Neuron (in vitro differentiated cells): ENCODE results near the gene SLC66A2.

Source experiments
- H2AFZ ChIP-seq: one replicate; pipeline ENCODE4 v1.6.1; 2013; ENCODE audit warnings: low read depth, mild to moderate bottlenecking, inconsistent platforms, low read length, moderate library complexity
- H3K27me3 ChIP-seq: one replicate; pipeline ENCODE4 v1.6.1; 2013; ENCODE audit warnings: low read length; ENCODE audit not compliant: insufficient read depth
- H3K36me3 ChIP-seq: one replicate; pipeline ENCODE4 v1.6.1; 2013; ENCODE audit warnings: low read length; ENCODE audit not compliant: insufficient read depth
- H3K4me1 ChIP-seq: one replicate; pipeline ENCODE4 v1.6.1; 2013; ENCODE audit warnings: low read length; ENCODE audit not compliant: insufficient read depth
- H3K4me3 ChIP-seq: 2 replicates; pipeline ENCODE4 v1.5.1; 2013; ENCODE audit warnings: mild to moderate bottlenecking, low read length, moderate library complexity
- H3K9me3 ChIP-seq: one replicate; pipeline ENCODE4 v1.6.1; 2013; ENCODE audit warnings: low read length

Gene SLC66A2

DNA sequence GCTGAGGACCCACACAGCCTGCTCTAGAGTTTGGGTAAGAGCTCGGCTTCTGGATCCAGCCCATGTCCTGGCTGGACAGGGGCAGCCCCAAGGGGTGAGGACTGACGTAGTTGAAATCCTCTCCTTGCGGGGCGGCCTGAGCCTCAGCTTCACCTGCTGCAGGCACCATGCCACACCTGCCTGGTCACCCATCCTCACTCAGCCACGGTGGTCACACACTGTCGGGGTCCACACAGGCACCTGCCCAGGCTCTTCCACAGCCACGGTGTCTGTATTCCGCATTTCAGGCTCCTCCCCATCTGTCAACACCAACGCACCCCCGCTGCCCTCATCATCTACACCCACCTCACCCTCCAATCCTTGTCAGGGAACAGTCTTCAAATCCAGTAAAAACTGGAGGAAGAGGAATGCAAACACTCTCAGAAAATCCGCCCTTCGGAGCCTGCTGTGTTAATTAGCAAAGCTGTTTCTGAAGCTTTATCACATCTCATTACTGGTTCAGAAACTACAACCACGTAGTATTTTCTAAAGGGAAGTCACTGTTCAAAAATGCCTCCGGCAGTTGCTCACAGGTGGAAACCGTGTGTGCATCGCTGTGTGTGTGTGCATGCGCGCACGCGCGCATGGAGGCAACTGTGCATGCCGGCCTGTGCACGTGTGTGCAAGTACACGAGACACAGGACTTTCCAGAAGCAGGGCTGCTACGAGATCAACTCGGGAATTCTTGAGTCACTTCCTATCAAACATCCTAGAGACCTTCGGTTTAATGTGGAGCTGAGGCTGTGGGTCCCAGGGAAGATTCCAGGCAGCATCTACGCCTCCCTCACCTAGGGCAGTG, 38.2 kb downstream of the SLC66A2 start:
- H3K36me3 ChIP-seq: peaks cover 45% of the 10 kb centered on the region
- no peak overlapping the region for H3K4me3 ChIP-seq
- H2AFZ ChIP-seq: no peak overlapping the region
- no peaks in the 10 kb centered on the region for H3K27me3 ChIP-seq
- H3K4me1 ChIP-seq: no peaks in the 10 kb centered on the region
- H3K9me3 ChIP-seq: peaks cover 38% of the 10 kb centered on the region

DNA sequence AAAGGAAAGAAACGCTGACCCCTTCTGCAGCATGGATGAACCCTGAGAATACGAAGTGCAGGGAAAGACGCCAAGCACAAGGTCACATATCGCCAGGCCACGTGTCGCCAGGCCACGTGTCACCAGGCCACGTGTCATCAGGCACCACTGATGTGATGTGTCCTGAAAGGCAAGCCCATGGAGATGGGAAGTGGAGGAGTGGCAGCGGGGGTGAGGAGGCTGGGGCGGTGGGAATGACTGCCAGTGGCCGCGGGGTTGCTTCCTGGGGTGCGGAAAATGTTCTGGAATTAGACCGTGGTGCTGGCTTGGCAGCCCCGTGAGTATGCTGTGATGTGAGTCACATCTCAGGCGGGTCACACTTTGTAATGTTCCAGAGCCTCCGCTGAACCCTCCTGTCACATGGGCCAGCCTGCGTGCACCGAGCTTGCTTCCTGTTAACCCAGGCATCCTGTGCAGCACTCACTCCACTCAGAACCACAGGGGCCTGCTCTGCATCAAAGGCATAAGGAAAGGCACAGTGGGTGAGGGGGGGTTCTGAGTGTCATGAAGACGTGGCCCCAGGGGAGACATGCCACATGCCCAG, 39.0 kb downstream of the SLC66A2 start:
- Histone ChIP-seq H3K36me3 (peaks cover 37% of the 10 kb centered on the region), H2AFZ (no peak overlapping the region), H3K9me3 (peaks cover 35% of the 10 kb centered on the region), H3K4me3 (no peak overlapping the region), H3K27me3 (no peaks in the 10 kb centered on the region), H3K4me1 (no peaks in the 10 kb centered on the region)

- H3K9me3 ChIP-seq: peaks cover 31% of the 10 kb centered on the region
- H3K4me1 ChIP-seq: no peaks in the 10 kb centered on the region
- H3K36me3 ChIP-seq: peaks cover 28% of the 10 kb centered on the region
- no peak overlapping the region for H2AFZ ChIP-seq
- H3K4me3 ChIP-seq: no peak overlapping the region
- H3K27me3 ChIP-seq: no peaks in the 10 kb centered on the region
Observed at GRCh38 chr18:79911344-79912270, 39.8 kb downstream of the SLC66A2 start.

GRCh38 chr18:79910563-79911343, 40.7 kb downstream of the SLC66A2 start:
- no peaks in the 10 kb centered on the region for H3K4me1 ChIP-seq
- H3K27me3 ChIP-seq: no peaks in the 10 kb centered on the region
- no peak overlapping the region for H3K4me3 ChIP-seq
- no peak overlapping the region for H2AFZ ChIP-seq
- H3K36me3 ChIP-seq: peaks cover 24% of the 10 kb centered on the region
- H3K9me3 ChIP-seq: peaks cover 25% of the 10 kb centered on the region

DNA sequence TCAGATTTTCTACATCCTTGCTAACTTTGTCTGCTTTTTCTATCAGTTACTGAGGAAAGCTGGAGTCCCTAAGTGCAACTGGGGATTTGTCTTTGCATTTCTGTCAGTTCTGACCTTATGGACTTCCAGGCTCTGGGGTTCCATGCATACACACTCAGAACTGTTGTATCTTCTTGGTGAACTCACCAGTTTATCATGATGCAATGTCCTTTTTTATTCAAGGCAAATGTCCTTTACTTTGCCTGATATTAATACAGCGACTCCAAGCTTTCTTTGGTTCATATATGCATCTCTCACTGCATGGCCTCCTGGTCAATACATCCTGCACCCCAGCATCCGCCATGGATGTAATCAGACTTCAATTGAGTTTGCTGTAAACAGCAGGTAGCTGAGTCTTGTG, 44.7 kb downstream of the SLC66A2 start:
- H3K9me3 ChIP-seq: peaks cover 26% of the 10 kb centered on the region
- H2AFZ ChIP-seq: no peak overlapping the region

GRCh38 chr18:79905993-79906392, 45.5 kb downstream of the SLC66A2 start:
- H3K4me1 ChIP-seq: no peaks in the 10 kb centered on the region
- H3K4me3 ChIP-seq: no peak overlapping the region
- H2AFZ ChIP-seq: no peak overlapping the region
- no peaks in the 10 kb centered on the region for H3K27me3 ChIP-seq
- peaks cover 36% of the 10 kb centered on the region for H3K36me3 ChIP-seq
- peaks cover 28% of the 10 kb centered on the region for H3K9me3 ChIP-seq

More for the DNA sequence above, 44.7 kb downstream of the SLC66A2 start:
- Histone ChIP-seq H3K27me3 (no peaks in the 10 kb centered on the region), H3K4me1 (no peaks in the 10 kb centered on the region), H3K36me3 (peaks cover 36% of the 10 kb centered on the region), H3K4me3 (no peak overlapping the region)

DNA sequence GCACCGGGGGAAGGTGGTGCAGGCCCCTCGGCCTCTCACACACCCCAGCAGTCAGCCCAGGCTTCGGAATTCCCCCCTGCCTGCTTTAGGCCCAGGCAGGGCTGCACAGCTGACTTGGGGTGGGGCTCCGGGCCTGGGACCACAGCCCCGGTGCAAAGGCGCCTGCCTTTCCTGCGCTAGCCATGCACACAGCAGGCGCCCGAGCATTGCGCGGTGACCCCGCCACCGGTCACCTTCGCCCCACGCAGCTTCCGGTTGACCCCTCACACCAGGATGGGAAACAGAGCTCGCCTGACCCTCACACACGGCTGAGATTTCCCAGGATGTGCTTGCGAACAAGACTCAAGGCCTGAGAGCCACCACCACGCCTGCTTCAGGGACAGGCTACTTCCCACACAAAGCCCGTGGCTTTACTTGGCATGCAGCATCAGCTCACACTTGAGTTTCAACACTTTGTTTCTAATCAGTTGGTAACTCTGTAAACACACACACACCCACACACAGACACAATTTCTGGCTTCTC, 46.0 kb downstream of the SLC66A2 start:
- Histone ChIP-seq H3K27me3 (no peaks in the 10 kb centered on the region), H3K36me3 (peaks cover 36% of the 10 kb centered on the region), H2AFZ (no peak overlapping the region), H3K4me1 (no peaks in the 10 kb centered on the region), H3K9me3 (peaks cover 28% of the 10 kb centered on the region), H3K4me3 (no peak overlapping the region)

DNA sequence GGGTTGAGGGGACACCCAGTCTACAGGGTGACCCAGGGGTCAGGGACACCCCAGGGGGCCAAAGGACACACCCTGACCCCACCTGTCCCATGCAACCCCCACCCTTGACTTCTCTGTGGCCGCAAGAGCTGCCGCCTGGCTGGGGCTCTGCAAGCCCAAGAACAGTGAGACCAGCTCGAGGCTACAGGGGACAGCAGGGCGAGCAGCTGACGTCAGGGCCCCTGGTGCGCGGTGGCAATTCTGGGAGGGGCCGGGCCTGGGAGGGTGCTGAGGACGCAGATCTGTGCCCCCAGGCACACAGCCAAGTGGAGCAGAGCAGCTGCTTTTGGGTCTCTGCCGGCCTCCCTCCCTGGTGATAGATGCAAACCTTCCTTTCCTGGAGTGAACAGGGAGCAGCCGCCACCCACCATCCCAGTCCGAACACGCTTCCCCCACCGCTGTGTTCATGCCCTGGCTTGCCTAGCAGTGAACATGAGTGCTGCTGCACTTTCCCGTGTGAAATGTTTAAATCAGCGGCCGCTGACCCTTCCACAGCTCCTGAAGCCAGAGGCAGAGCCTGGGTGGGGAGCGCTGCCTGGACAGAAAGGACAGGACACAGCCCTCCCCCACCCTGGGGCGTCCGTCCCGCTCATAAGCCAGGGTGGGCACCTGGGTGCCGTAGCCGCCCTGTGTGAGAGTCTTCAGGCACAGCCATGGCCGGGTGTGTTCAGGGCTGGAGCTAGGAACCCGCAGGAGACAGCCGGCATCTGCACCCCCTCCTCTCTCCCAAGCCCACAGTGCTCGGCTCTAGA, 46.9 kb downstream of the SLC66A2 start:
- Histone ChIP-seq H3K4me3 (no peak overlapping the region), H3K36me3 (peaks cover 36% of the 10 kb centered on the region), H2AFZ (no peak overlapping the region), H3K9me3 (peaks cover 33% of the 10 kb centered on the region), H3K4me1 (no peaks in the 10 kb centered on the region), H3K27me3 (no peaks in the 10 kb centered on the region)

DNA sequence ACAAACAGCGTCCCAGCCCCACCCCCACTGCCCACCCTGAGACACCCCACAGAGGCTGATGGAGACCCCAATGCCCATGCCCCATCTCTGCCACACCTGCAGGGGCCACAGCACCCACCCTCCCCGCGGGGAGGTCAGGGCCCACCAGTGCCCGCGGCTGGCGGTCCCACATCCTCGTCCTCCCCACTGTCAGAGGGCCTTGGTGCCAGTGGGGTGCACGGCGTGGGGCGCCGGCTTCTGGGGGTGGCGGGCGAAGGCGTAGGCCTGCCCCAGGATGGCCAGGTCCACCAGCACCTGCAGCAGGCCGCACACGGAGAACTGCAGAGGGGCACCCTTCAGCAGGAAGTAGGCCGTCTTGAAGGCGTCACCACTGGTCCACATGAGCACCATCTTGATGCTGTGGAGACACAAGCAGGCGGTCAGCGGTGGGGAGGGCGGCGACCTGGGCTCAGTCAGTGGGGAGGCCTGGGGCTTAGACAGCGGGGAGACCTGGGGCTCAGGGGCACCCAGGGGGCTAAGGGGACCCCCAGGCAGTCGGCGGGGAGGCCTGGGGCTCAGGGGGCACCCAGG, 47.6 kb downstream of the SLC66A2 start:
- Histone ChIP-seq H3K36me3 (peaks cover 31% of the 10 kb centered on the region), H3K9me3 (peaks cover 33% of the 10 kb centered on the region)

GRCh38 chr18:79903071-79903635, 48.3 kb downstream of the SLC66A2 start:
- Histone ChIP-seq H3K36me3 (peaks cover 30% of the 10 kb centered on the region), H3K4me1 (no peaks in the 10 kb centered on the region), H2AFZ (no peak overlapping the region), H3K9me3 (peaks cover 34% of the 10 kb centered on the region), H3K4me3 (no peak overlapping the region), H3K27me3 (no peaks in the 10 kb centered on the region)

More for the DNA sequence above, 47.6 kb downstream of the SLC66A2 start:
- H3K27me3 ChIP-seq: no peaks in the 10 kb centered on the region
- no peak overlapping the region for H3K4me3 ChIP-seq
- no peak overlapping the region for H2AFZ ChIP-seq
- H3K4me1 ChIP-seq: no peaks in the 10 kb centered on the region

DNA sequence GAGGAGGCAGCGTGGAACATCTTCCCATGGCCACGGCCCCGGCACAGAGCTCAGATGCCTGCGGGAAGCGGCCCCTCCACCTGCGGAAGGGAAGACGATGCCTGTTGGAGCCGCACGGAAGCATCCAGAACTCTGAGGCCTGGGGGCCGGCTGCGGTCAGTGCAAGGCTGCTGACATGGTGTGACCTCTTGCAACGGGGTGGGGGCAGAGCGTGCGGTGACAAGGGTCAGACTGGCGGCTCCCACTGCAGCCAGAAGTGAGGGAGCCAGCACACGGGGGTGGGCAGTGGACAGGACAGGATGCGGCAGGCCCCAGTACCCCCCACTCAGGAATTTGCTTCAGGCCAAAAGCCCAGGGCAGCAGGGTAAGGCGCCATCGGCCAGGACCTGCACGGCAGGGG, 48.8 kb downstream of the SLC66A2 start:
- H3K27me3 ChIP-seq: no peaks in the 10 kb centered on the region
- no peaks in the 10 kb centered on the region for H3K4me1 ChIP-seq
- H2AFZ ChIP-seq: no peak overlapping the region
- peaks cover 32% of the 10 kb centered on the region for H3K9me3 ChIP-seq
- no peak overlapping the region for H3K4me3 ChIP-seq
- H3K36me3 ChIP-seq: peaks cover 30% of the 10 kb centered on the region
